ENCODE results near the gene PPIC.

- TF ChIP-seq POLR2A (IDR thresholded peaks at IDR 0.05) = no peak
- TF ChIP-seq, protein P1, sequence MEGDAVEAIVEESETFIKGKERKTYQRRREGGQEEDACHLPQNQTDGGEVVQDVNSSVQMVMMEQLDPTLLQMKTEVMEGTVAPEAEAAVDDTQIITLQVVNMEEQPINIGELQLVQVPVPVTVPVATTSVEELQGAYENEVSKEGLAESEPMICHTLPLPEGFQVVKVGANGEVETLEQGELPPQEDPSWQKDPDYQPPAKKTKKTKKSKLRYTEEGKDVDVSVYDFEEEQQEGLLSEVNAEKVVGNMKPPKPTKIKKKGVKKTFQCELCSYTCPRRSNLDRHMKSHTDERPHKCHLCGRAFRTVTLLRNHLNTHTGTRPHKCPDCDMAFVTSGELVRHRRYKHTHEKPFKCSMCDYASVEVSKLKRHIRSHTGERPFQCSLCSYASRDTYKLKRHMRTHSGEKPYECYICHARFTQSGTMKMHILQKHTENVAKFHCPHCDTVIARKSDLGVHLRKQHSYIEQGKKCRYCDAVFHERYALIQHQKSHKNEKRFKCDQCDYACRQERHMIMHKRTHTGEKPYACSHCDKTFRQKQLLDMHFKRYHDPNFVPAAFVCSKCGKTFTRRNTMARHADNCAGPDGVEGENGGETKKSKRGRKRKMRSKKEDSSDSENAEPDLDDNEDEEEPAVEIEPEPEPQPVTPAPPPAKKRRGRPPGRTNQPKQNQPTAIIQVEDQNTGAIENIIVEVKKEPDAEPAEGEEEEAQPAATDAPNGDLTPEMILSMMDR (IDR thresholded peaks at IDR 0.05) = no peak
Measured at GRCh38 chr5:123080215-123080614, 43.7 kb upstream of the PPIC start.
